SW480 (cell line): ENCODE results near the gene KAZN.
A peak's percentile ranks its signal among the peaks of the same experiment; 100 is the strongest.

Experiments used
- DNase-seq: peaks from one replicate; pipeline ENCODE4 v3.0.0-alpha.2; 2016; ENCODE audit warnings: low spot score

Gene KAZN

DNA sequence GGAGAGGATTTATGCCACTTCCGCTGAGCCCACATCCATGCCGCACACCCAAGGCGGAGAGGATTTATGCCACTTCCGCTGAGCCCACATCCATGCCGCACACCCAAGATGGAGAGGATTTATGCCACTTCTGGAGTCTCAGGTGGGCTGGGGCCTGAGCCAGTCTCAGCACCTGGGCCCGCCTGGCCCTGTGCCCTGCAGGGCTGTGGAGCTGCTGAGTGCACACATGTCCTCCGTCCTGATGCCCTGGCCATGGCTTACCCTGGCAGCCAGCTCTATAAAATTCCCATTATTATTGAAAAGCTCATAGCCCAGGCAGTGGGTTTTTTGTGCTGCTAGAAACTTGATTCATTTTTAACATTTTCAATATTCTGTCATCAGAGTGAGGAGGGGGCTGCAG is 465.3 kb downstream of the KAZN start:
- no peak for DNase-seq

DNA sequence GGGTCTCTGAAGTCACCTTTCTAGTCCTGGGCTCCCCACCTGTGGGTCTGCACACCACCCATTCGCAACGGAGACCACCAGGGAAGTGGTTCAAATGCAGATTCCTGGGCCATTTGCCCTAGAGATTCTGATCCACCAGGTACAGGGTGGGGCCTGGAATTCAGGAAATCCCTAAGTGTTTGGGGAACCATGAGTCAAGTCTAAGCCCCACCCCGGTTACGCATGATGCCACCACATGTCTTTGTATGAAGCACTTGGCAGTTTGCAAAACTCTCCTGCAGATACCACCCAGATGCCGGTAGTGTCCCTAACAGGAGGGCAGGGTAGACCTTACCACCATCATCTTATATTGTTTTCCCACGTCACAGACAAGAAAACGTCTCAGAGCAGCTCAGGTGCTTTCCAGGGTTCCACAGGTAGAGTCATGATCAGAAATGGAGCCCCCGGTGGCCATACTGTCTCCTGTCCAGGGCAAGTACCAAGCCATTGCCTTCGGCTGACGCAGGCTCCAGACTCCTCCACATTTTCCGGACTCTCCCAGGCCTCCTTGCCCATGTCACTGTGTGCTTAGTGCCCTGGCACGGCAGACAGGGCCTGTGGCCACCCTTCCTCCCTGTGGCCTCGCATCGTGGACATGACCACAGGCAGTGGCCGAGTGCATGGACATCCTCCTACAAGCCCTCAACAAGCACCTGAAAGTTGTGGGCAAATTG is 465.9 kb downstream of the KAZN start:
- no peak for DNase-seq

DNA sequence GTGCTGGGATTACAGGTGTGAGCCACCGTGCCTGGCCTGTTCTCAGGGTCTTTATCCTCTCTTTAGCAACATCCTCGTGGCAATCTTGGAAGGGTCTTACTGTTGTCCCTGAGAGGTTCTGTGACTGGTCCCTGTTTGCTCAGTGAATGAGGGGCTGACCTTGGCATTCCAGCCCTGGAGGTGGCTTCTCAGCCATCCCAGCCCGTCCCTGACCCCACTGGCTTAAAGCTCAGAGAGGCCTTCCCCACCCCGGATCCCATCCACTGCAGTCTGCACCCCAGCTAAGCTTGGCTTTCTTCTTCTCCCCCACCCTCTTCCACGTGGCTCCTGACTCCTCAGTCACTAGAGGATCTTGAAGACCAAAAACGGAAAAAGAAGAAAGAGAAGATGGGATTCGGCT is 466.8 kb downstream of the KAZN start:
- DNase-seq: no peak

DNA sequence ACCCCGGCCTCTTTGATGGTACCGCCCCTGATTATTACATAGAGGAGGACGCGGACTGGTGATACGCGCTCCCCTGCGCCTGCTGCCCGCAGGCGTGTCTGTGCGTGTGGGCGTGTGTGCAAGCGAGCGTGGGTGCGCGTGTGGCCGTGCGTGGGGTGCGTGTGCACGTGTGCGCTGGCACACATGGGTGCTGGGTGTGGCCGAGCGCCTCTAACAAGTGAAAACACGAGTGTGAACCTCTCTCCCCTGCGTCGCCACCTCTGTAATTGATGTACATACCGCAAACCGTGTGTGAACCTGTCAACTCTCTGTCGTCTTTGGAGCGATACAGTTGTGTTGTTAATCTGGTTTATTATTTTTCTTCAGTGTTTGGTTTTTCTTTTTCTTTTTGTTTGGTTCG is 467.3 kb downstream of the KAZN start:
- DNase-seq: no peak

DNA sequence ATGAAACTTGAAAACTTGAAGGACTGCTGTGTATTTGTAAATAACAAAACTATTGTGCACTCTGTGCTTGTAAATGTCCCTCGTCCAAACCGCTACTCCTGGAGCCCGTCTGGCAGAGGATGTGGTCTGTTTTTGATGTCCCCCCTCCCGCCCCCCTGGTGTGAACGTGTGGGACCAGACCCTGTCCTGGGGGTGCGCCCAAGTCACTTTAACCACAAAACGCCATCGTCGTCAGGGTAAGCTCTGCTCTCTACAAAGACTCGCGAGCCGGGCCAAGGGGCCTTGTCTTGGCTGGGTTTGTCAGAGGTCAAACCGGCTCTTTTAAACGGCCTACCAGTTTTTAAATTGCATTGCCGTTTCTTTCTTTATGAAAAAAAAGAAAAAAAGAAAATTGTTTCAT is 467.7 kb downstream of the KAZN start:
- DNase-seq: no peak

DNA sequence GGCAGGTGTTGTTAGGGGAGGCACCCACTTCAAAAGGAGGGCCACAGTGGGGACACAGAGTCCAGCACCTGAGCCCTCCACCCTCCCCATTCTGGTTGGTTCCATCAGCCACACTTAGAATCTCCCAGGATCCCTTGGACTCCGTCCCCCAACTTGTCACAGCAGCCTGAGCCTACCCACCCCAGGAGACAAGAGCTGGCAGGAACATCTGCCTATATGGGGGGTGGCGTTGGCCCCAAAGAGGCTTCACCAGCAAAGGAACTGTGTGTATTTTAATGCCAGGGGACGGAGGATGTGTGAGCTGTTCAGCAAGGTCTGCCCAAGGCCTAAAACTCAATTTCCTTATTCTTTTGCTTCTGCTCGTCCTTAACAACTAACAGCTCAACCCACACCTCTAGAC is 468.7 kb downstream of the KAZN start:
- no peak for DNase-seq

DNA sequence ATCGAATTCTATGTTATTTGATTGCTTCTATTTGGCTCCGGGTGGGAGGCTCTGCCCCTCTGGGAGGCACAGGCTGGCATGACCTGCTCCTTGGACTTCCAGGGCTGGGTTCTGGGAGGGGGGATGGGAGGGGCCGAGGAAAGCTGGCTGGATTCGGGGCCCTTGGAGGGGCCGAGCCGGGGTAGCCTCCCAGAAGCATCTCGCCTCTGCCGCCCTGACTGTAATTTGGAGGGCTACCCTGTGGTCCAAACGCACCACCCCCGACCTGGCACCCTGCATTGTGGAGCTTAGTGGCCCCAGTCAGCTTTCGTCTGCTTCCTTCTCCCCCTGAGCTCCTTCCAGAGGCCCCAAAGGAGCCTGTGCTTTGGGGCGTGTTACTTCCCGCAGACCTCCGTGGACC is 469.7 kb downstream of the KAZN start:
- no peak for DNase-seq

DNA sequence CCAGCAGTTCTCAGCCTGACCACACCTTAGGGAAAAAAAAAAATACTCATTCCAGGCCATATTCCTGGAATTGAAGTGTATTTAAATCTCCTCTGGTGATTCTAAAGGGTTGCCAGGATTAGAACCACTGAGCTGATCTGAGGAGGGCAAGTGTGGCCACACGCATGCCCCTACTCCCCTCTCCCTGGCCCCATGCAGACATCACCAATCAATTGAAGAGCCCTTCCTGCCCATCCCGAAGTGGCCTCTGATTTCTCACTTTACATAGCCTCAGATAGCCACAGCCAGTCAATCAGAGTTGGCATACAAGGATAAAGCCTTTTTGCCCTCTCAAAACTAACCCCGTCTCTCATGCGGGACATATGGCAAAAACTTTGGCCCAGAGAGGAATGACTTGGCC is 470.5 kb downstream of the KAZN start:
- DNase-seq: no peak

DNA sequence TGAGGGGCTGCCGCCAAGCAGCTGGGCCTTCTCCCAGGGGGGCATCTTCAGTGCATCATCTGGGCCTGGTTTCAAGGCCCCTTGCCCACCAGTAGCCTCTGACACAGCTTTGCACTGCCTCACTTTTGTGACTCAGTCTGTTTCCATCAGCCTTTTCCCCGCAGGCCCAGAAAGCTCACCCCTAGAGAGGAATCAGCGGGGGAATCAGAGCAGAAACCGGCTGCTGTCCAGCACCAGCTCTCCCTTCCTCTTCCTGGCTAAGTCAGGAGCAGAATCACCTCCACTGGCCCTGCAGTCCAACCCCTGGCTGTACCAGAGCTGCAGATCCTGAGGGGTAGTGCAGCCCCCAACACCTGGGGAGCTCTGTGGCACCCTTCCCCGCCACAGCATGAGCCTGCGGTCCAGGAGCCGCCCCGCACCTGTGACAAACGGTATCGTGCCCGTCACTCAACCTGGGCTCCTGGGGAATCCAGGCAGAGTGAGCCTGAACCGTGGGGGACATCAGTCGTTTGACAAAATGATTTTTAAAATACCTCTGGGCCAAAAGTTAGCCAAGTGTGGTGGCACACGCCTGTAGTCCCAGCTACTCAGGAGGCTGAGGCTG is 471.8 kb downstream of the KAZN start:
- no peak for DNase-seq

DNA sequence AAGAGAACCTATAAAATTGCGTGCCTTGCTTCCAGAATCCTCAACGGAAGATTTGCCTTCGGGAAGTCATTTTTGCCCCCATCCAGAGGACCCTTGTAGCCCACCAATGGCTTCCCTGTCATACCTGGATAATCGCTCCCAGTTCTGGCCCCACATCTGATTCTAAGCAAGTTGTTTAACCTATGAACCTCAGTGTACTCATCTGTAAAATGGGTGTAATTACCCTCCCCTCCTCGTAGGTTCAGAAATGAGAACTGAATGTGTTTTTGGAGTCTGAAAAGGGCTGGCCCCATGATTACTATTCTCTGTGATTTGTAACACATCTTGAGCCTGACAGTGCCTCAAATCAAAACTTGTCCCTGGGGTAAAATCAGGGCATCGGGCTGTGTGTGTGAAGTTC is 473.5 kb downstream of the KAZN start:
- no peak for DNase-seq

DNA sequence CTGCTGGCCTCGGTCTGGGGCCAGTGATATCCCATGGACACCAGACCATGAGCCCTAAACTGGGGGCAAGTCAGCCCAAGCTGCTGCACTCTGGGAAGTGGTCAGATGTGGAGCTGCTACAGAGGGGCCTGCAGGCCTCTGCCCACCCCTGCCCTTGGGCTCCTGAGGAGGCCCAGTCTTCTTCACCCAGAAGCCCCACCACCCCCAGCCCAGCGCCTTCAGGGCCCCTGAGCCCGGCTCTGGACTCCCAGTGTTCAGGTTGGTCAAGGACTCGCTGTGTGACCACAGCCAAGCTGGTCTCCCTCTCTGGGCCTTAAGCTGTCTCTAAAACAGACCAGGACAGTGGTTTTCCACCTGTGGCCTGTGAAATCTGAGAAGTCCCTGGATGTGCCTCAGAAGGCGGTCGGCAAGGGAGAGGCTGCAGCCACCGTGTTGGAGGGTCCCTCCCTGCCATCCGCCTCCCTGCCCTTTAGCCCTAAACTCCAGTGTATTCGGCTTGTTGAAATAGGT is 475.4 kb downstream of the KAZN start:
- no peak for DNase-seq

DNA sequence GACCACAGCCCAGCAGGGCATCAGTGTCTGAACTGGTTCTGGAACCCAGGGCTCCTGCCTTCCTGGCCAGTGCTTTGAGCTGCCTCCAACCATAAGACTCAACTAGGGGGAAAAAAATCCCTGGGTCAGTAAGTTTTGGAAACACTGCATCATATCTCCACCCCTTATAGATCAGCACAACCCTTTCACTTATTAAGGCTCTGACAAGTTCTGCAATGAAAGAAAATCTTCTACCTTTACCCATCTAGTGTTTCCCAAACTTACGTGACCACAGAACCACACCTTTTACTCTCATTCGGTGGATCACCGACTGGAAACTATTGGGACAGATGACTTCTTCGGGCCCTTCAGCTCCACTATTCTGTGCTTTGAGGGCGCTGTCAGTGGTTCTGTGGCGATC is 476.7 kb downstream of the KAZN start:
- no peak for DNase-seq

DNA sequence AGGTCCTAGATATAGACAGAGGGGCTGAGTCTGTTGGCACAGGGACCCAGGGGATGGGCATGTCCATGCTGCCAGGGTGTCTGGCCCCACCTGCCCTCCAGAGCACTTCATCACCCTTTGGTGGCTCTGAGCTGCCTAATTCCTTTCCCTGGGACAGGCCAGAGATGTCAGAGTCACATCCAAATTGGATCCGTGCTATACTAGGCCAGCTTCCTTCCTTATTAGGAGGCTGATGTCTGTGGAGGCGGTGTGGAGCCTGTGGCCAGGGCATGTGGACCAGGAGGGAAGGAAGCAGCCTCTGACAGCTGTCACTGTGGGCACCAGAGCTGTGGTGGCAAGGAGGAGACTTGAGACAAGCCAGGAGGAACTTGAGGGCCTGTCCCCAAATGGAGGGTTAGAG is 477.3 kb downstream of the KAZN start:
- DNase-seq: no peak

DNA sequence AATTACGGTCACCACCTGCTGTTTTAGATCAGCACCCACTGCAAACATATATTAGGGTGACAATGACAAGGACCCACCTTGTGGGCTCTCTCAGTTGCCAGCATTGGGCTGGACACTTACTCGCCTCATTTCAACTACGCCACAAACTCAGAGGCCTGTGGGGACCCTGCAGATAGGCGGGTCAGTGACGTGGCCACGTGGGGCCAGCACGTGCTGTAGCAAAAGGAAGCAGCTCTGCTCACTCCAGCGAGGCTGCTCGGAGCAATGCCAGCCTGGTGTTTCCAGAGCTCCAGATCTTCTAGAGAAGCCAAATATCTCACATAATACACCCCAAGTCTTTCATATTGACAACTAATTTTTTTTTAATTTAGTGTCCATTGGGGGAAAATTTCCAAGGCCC is 478.3 kb downstream of the KAZN start:
- DNase-seq: no peak

DNA sequence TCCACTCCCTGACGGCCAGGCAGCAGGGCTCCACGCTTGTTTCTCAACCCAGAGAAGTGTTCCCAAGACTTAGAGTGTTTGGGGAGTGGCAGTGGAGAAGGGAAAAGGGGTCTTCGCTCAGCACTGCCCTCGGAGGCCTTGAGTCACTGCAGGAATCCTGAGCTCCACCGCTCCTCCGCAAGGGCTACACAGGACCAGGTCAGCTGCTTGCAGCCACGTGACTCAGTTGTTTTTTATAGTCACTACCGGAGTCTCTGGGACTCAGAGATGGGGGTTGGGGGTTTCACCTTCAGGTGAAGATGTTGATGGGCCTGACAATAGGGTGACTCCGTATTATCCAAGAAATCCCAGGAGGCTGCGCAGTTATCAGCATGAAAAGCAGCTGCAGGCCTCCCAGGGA is 478.9 kb downstream of the KAZN start:
- DNase-seq: no peak

DNA sequence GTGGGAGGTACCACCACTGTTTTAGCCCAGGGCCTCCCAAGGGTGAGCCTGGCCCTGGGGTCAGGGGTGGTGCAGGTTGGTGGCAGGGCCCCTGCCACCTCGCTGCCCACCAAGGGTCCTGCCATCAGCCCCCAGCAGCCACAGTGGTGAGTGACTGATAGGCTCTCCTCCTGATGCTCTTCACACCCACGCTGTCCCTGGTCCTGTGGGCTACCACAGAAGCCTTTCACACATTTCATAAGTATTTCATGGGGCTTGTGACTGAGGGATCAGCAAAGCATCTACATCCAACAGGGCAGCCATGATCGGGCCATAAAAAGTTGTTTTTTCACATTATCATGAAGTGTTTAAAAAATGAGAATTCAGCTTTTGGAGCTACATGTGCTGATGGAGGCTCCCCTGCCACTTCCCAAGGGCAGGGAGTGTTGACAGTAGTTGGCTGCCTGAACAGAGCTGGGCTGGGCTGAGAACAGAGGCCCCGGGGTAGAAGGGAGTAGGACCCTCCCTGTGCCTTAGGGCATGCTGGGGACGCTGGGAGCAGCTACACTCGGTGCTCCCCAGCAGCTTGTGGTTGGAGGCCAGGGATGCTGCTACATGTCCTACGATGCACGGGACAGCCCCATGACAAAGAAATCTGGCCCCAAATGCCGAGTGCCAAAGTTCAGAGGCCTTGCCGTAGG is 482.0 kb downstream of the KAZN start:
- DNase-seq: no peak

DNA sequence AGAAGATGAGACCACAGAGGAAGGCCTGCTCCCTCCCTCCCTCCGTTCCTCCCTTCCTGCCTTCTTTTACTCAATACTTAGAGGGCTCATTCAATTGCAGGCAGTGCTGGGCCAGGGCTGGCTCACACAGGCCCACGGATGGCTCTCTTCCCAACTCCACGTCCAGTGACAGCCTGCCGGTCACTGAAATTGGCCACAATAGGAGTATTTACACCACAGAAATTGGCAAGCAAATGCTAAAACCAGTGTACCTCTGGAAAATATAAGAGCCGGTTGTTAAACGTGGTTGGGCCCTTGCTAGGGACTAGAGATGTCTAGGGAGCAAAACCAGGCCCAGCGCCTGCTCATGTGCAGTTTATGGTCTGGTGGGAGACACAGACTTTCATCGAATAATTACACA is 482.6 kb downstream of the KAZN start:
- no peak for DNase-seq

DNA sequence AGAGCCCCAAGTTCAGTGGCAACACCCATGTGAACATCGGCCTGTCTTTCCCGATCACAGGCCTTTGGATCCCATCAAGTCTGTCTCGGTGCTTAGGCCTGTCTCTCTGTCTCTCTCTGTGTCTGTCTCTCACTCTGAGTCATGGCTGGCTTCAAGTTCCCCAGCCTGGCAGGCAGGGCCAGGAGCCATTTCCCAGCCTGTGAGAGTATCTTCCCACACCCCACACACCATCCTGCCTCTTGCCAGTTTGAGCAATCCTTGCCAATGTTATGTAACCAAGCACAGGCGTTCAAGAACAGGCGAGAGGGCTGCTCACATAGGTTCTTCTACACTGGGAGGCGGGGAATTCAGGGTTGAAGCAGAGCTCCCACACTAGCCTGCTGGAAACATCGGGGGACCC is 485.1 kb downstream of the KAZN start:
- DNase-seq: no peak

DNA sequence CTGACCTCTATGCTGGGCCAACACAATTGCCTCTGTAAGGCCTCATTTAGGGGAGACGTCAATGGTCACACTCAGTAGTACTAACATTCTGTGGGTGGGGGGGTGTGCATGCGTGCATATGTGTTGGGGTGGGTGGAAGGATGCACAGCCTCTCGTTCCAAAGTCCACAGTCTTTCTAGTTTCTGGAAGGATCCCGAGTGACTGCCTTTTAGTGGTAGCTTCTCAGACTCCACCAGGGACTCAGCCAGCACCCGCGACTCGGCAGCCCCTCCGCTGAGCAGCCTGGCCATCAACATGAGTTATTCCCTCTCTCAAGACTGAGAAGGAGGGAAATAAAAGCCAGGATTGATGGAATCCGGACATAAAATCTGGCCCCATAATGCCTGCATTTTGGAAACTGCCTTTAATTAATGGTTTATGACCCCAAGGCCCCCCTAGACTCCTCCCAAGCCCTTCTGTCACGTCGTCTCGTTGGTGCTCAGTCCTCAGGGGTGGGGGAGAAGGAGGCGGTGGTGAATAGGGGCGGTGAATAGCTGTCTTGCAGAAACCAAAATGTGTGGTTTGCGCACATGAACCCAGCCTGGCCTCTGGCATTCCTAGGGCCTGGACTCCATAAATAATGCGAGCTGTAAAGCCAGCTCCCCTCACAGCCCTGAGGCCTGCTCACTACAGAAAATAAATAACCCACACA is 489.9 kb downstream of the KAZN start:
- DNase-seq: peak; percentile 58

DNA sequence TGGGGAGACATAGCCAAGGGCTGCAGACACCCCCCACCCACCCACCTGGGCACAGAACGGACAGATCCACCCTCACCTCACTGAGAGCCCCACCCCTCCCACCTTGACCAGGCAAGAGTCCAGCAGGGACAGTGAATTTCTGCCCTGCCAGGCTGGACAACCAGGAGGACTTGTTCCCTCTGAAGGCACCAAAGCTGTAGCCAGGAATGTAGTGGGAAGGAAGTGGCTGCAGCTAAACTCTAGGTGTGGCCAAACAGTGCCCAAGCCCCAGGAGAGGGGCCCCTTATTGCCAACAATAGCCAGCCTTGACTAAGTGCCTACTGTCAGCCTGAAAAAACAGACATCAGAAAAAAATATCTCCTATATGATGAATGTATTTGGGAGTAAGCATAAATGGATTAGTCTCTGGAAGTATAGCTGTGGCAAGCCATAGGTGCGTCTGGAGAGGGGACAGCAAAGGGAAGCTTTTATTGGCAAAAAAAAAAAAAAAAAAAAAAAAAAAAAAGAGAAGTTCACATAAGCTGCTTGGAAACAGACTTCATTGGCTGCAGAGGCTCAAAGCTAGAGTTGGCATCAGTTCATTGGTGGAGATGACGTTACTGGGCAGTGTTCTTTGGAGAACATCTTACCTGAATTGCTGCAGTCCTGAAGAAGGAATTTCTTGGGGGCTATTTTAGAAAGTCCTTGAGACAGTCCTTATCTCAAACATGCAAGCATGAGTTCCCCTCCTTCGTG is 490.9 kb downstream of the KAZN start:
- peak; percentile 90 for DNase-seq

DNA sequence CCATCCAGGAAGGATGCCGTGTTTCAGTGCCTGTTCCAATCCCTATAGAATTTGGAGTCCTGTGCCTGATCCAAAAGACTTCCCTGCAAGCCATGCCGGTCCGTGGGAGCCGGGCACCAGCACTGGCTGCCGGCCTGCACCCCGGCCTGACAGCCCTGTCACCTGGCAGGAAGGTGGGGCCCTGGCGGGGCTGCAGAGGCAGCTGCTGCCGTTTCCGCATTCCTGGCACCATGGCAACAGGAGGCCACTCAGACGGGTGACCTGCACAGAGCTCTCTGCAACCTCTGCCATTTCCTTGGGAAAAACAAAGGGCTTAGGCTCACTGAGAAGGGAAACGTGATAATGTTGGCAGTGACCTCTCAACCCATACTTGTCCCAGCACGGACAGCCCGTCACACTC is 491.9 kb downstream of the KAZN start:
- peak; percentile 91 for DNase-seq

DNA sequence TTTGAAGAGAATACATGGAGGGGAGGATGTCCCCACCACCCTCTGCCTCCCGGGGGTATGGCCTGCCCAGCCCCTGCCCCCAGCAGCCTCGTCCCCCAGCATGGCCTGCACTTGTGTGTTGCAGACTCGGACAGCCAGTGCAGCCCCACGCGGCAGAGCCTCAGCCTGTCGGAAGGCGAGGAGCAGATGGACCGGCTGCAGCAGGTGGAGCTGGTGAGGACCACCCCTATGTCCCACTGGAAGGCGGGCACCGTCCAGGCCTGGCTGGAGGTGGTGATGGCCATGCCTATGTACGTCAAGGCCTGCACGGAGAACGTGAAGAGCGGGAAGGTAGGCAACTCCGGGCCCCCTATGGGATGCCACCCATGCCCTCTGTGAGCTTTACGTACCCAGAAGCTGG is 495.6 kb downstream of the KAZN start:
- DNase-seq: no peak
